GM12865 (cell line): ENCODE data around the gene NAA60.

ENCODE experiments used
- DNase-seq: peaks from one replicate; pipeline ENCODE4 v3.0.0; 2010; ENCODE audit warnings: low read depth
- H3K4me3 ChIP-seq: 2 replicates; pipeline ENCODE4 v1.5.1; 2011; ENCODE audit warnings: mild to moderate bottlenecking, low read depth, low read length, control low read depth
- CTCF ChIP-seq: IDR thresholded peaks from 2 replicates; pipeline ENCODE4 v1.5.1; 2011; ENCODE audit warnings: low read length, control low read depth, low read depth, inconsistent platforms; ENCODE audit not compliant: insufficient read depth; ENCODE audit errors: missing control alignments

Gene NAA60

GRCh38 chr16:3413730-3414379, 29.6 kb upstream of the NAA60 start:
- no peak overlapping the region for H3K4me3 ChIP-seq
- no peak for DNase-seq
- no peak for TF ChIP-seq CTCF

DNA sequence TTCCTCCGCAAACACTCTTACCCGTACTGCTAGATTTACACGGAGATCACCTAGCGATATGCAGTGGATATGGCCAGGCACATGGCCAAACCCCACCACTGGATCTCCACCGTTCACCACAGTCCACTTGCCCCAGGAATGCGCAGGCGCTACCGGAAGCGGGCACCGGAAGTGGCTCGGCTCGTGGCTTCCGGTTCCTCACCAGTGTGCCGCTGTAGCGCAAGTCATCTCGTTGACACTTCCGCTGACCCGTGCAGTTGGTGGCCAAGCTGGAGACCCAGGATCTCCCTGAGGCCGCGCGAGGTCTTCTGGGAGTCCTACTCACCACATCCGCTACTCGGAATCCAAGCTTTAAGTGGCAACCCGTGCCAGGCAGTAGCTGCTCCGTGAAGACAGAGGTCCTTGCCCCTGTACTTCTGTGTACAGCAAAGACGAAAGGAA, 11.7 kb upstream of the NAA60 start:
- H3K4me3 ChIP-seq = no peak overlapping the region
- TF ChIP-seq CTCF = no peak
- no peak for DNase-seq

GRCh38 chr16:3434373-3434772, 9.1 kb upstream of the NAA60 start:
- no peak overlapping the region for H3K4me3 ChIP-seq
- no peak for TF ChIP-seq CTCF
- peak; percentile 16 for DNase-seq

- TF ChIP-seq CTCF = no peak
- no peak for DNase-seq
- H3K4me3 ChIP-seq = no peak overlapping the region
These were observed 3.8 kb upstream of the NAA60 start for GRCh38 chr16:3439637-3440036.

GRCh38 chr16:3444032-3444388, 530 bp downstream of the NAA60 start:
- peak overlapping the region; percentile 90 for H3K4me3 ChIP-seq
- peak; percentile 51 for DNase-seq
- no peak for TF ChIP-seq CTCF

GRCh38 chr16:3454093-3454492, 10.6 kb downstream of the NAA60 start:
- TF ChIP-seq CTCF = no peak
- H3K4me3 ChIP-seq = no peak overlapping the region
- DNase-seq = no peak

DNA sequence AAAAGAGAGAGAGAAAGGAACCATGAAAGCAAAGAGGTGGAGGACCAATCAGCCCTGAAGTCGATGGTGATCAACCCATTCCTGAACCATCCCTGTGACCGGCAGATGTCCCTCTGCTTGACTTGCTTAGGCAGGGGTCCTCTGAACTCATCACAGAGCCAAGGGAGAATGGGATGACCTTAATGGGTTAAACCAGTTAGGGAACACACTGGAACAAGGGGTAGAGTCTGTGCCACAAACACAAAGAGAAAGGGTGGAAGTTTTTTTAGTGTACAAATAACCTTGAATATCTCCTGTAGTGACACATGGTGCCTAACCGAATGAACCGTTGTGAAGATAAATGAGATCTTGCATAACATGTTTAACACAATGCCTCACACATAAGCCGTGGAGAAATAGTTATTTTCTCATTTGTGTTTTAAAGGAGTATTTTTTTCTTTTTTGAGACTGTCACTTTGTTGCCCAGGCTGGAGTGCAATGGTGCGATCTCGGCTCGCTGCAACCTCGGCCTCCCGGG, 11.2 kb downstream of the NAA60 start:
- DNase-seq = no peak
- no peak for TF ChIP-seq CTCF
- H3K4me3 ChIP-seq = no peak overlapping the region
